ENCODE data around the gene IQSEC2.

DNA sequence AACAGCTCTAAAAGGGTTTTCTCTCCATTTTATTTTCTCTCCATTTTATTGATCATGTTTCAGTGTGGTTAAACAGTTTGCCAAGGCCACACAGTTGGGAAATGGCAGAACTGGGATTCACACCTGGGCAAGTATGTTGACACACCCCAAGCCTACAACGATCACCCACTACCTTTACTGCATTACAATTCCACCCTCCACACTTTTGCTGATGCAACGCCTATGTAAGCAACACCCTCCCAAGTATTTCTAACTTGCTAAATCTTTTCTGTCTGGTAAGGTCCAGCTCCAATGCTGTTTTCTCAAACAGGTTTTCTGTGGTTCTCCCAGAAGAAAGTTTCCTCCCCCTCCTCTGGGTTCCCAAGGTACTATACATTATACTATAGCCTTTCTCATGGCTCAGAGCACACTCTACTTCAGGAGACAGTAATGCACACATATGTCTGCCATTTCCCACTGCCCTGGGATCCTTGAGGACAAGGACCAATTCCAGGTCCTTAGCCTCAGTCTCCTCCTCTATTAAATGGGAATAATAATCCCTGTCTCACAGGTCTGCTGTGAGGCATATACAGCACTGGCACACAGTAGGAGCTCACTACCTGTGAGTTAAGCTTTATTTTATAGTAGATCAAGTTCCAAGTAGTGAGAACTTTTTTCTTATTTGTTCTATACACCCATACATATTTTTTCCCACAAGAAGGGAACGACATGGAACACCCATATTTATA, 27.9 kb downstream of the IQSEC2 start:
- TF ChIP-seq, protein P1, sequence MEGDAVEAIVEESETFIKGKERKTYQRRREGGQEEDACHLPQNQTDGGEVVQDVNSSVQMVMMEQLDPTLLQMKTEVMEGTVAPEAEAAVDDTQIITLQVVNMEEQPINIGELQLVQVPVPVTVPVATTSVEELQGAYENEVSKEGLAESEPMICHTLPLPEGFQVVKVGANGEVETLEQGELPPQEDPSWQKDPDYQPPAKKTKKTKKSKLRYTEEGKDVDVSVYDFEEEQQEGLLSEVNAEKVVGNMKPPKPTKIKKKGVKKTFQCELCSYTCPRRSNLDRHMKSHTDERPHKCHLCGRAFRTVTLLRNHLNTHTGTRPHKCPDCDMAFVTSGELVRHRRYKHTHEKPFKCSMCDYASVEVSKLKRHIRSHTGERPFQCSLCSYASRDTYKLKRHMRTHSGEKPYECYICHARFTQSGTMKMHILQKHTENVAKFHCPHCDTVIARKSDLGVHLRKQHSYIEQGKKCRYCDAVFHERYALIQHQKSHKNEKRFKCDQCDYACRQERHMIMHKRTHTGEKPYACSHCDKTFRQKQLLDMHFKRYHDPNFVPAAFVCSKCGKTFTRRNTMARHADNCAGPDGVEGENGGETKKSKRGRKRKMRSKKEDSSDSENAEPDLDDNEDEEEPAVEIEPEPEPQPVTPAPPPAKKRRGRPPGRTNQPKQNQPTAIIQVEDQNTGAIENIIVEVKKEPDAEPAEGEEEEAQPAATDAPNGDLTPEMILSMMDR (IDR thresholded peaks at IDR 0.05) = no peak
- no peak for TF ChIP-seq POLR2AphosphoS5 (IDR thresholded peaks at IDR 0.05)
